GM12874 (cell line): Measurements from ENCODE around the gene USP34.

ENCODE experiments used
- TF ChIP-seq, protein P1 (sequence below): IDR thresholded peaks from 2 replicates; pipeline ENCODE4 v1.5.1; 2011; ENCODE audit warnings: low read depth, mild to moderate bottlenecking, control low read depth, low read length, moderate library complexity; ENCODE audit not compliant: insufficient read depth

USP34 gene

DNA sequence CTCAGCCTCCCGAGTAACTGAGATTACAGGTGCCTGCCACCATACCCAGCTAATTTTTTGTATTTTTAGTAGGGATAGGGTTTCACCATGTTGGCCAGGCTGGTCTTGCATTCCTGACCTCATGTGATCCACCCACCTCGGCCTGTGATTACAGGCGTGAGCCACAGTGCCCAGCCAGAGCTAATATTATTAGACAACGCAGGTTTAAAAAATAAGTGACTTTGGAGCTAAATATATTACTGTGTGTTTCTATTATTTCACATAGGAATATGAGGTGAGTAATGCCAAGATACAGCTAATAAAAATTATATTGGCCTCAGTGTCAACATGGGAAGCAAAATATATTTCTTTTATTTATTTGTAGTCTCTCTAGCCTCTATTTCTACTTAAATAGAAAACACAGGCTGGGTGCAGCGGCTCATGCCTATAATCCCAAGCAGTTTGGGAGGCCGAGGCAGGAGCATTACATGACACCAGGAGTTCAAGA, 188.7 kb downstream of the USP34 start:
- TF ChIP-seq, protein P1, sequence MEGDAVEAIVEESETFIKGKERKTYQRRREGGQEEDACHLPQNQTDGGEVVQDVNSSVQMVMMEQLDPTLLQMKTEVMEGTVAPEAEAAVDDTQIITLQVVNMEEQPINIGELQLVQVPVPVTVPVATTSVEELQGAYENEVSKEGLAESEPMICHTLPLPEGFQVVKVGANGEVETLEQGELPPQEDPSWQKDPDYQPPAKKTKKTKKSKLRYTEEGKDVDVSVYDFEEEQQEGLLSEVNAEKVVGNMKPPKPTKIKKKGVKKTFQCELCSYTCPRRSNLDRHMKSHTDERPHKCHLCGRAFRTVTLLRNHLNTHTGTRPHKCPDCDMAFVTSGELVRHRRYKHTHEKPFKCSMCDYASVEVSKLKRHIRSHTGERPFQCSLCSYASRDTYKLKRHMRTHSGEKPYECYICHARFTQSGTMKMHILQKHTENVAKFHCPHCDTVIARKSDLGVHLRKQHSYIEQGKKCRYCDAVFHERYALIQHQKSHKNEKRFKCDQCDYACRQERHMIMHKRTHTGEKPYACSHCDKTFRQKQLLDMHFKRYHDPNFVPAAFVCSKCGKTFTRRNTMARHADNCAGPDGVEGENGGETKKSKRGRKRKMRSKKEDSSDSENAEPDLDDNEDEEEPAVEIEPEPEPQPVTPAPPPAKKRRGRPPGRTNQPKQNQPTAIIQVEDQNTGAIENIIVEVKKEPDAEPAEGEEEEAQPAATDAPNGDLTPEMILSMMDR = no peak

DNA sequence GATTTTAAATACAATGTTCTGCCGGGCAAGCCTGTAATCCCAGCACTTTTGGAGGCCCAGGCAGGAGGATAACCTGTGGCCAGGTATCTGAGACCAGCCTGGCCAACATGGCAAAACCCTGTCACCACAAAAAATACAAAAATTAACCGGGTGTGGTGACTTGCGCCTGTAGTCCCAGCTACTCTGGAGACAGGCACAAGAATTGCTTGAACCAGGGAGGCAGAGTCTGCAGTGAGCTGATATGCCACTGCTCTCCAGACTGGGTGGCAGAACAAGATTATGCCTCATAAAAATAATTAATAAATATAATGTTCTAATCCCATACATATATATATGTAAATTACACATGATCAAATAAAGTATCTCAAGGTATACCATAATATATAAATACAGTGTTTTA, 189.6 kb downstream of the USP34 start:
- TF ChIP-seq, protein P1 = no peak

DNA sequence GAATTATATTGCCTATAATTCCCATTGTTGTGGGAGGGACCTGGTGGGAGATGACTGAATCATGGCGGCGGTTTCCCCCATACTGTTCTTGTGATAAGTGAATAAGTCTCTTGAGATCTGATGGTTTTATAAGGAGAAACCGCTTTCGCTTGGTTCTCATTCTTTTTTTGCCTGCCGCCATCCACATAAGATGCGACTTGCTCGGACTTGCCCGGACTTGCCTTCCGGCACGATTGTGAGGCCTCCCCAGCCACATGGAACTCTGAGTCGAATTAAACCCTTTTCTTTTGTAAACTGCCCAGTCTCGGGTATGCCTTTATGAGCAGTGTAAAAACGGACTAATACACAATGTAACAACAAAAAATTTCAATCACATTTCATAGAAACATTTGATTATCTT, 193.1 kb downstream of the USP34 start:
- TF ChIP-seq, protein P1 = no peak

DNA sequence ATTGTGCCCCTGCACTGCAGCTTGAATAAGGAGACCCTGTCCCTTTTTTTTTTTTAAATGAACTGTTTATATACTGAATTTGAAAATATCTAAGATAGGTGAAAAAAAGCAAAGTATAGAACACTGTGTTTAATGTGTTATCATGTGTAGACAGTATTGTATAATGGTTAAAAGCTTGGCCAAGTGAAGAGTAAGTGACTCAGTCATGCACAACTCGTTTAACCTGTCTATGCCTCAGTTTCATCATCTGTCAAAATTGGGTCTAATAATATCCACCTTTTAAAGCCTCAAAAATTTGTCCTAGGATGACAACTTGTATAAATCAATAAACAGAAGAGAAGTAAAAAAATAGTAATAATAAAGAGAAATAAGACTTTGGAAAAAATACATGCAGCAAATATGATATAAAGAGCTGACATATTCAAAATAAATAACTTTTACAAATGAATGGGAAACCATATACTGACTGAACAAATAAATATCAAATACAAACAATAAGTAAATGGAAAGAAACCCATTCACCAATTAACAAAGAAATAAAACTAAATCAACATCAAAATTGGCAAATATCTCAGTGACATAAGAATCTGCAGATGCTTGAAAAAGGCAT, 195.2 kb downstream of the USP34 start:
- TF ChIP-seq, protein P1 = no peak

DNA sequence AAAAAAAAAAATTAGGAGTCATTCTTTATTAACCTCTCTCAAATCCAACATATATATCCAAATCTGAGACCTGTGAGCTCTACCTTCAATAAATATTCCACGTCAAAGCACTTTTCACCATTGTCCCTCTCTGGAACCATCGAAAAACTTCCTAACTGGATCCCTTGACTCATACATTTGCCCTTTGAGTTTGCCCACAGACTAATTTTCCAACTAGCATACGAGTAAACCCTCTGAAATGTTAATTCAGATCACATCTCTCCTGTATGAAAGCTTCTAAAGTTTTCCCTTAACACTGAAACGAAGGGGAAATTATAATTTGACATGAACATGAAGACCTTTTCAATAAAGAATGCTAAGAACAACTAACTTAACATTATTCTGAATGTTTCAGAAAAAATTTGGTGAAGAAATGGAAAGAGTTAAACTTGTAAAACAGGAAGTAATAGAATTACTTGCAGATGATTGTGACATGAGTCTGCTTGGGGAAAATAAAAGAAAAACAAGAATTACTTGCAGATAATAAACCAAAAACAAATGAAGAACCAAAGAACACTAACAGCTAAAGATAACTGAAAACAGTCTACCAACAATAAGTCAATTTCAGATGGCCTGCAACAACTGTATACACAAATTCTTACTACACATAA, 198.3 kb downstream of the USP34 start:
- TF ChIP-seq, protein P1 = no peak

DNA sequence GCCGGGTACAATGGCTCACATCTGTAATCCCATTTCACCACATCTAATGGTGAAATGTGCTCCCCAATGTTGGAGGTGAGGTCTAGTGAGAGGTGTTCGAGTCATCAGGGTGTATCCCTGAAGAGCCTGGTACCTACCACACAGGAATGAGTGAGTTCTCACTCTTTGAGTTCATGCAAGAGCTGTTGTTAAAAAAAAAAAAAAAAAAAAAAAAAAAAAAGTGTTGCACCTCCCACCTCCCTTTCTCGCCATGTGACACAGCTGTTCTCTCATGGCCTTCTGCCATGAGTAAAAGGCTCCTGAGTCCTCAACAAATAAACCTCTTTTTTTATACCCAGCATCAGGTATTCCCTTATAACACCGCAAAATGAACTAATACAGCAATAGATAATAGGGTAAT, 202.6 kb downstream of the USP34 start:
- TF ChIP-seq, protein P1 = no peak

DNA sequence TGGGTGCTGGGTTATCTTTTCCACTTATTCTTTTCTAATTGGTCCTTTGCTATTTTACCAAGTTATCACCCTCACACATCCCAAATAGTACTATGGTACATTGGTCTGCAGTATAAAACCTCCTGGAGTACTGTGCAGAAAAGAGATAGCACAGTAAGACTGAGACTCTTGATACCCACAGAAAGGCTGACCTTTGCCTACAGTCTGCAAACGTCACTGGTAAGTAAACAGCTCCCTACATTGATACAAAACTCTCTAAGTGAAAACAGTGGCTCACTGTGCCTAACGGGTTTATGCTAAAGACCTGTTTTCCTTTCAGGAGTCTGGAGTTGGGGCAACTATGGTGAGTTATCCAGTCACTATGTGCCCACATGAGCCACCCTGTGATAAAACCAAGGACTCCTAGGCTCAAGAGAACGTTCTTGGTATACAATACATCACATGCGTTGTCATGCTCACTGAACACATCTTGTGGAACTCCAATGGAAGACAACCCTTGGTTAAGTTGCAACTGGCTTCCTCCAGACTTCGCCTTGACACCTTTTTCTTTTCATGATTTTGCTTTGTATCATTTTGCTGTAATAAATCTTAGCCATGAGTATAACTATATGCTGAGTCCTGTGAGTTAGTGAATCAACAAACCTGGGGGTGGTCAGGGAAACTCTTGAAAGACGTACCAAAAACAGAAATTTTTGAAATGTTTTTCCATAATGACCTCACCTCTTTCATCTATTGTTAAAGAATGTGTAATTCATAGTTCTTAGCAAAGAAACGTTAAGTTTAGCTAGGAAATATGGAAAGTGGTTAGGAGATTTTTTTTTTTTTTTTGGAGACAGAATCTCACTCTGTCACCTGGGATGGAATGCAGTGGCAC, 204.0 kb downstream of the USP34 start:
- TF ChIP-seq, protein P1 = no peak
